K562 (cell line): ENCODE data around the gene MITF. TPM values are rescaled to one million over a fixed set of nuclear protein-coding genes. Genes with fewer than 3 reads are reported as not detected.

Experiments
- AFF1 ChIP-seq, 2 experiments: fragments of 450-650 bp; IDR thresholded peaks; 2 replicates each; pipeline ENCODE4 v1.6.1; 2018; ENCODE audit warnings: mild to moderate bottlenecking in 2 of 2, low read depth in 1 of 2; ENCODE audit not compliant: partially characterized antibody in 2 of 2
- HNRNPK ChIP-seq: fragments of 200-400 bp; formaldehyde crosslinking; IDR thresholded peaks from one replicate; pipeline ENCODE4 v1.6.1; 2018; ENCODE audit warnings: mild to moderate bottlenecking, low read depth, low read length; ENCODE audit not compliant: poor library complexity, severe bottlenecking
- HNRNPL ChIP-seq: fragments of 200-400 bp; formaldehyde crosslinking; IDR thresholded peaks from 2 replicates; pipeline ENCODE4 v1.6.1; 2017; ENCODE audit warnings: low read depth, mild to moderate bottlenecking, low read length
- IRF9 ChIP-seq: fragments of 450-650 bp; IDR thresholded peaks from 2 replicates; pipeline ENCODE4 v1.6.1; 2016; ENCODE audit warnings: missing biosample characterization, missing genetic modification characterization
- KAT8 ChIP-seq: fragments of 450-650 bp; IDR thresholded peaks from 2 replicates; pipeline ENCODE4 v1.6.1; 2016; ENCODE audit warnings: low read depth, mild to moderate bottlenecking
- NKRF ChIP-seq: fragments of 450-650 bp; IDR thresholded peaks from 2 replicates; pipeline ENCODE4 v1.6.1; 2016; ENCODE audit warnings: borderline replicate concordance
- SMARCA4 ChIP-seq: fragments of 450-650 bp; IDR thresholded peaks from 2 replicates; pipeline ENCODE4 v1.6.1; 2016
- TBP ChIP-seq: optimal IDR thresholded peaks from 2 replicates; pipeline ENCODE3; 2011; ENCODE audit warnings: low read depth, low read length, improper control_type of control experiment
- TCF7 ChIP-seq: sonication (generic); IDR thresholded peaks from 2 replicates; pipeline ENCODE4 v1.6.1; 2016; ENCODE audit warnings: antibody characterized with exemption, borderline replicate concordance
- VEZF1 ChIP-seq: fragments of 200-800 bp; sonication (Bioruptor generic); IDR thresholded peaks from 2 replicates; pipeline ENCODE4 v1.6.1; 2017; ENCODE audit warnings: missing genetic modification characterization, missing compliant biosample characterization
- XRCC3 ChIP-seq: fragments of 450-650 bp; IDR thresholded peaks from 2 replicates; pipeline ENCODE4 v1.6.1; 2017; ENCODE audit warnings: mild to moderate bottlenecking, moderate library complexity
- ZBTB11 ChIP-seq, 3 experiments: fragments of 200-800 bp in 1 of 3; fragments of 250-450 bp in 1 of 3; fragments of 450-650 bp in 1 of 3; sonication (Bioruptor Pico) in 1 of 3; sonication (Bioruptor generic) in 1 of 3; formaldehyde crosslinking in 1 of 3; IDR thresholded peaks; 2 replicates each; pipeline versions ENCODE4 v1.6.1 to v1.8.0; 2016 to 2022; ENCODE audit warnings: mild to moderate bottlenecking in 2 of 3, missing genetic modification characterization in 2 of 3, missing compliant biosample characterization in 1 of 3, moderate library complexity in 1 of 3
- ZFX ChIP-seq: sonication (generic); formaldehyde crosslinking; IDR thresholded peaks from 2 replicates; pipeline ENCODE4 v1.8.0; 2022; ENCODE audit warnings: mild to moderate bottlenecking, missing genetic modification reagents, moderate library complexity
- polyA plus RNA-seq, 8 experiments: library from polyadenylated mRNA; depleted of rRNA in 4 of 8; stranded (reverse) in 5 of 8; unstranded in 3 of 8; fragments of >200 nt; fragmentation: Nextera tagmentation in 2 of 8; fragmentation: Illumina TruSeq in 1 of 8; extraction: Ambion mirVana in 2 of 8; extraction: Trizol in 1 of 8; gene quantifications; 2 replicates each; pipeline versions ENCODE4 v1.2.1 to v1.2.3, GENCODE V29; 2011 to 2014; ENCODE audit warnings: inconsistent platforms in 1 of 8, missing spikeins in 1 of 8
- total RNA-seq, 7 experiments: library from RNA; depleted of rRNA in 6 of 7; stranded (reverse); fragments of >200 nt in 6 of 7; fragmentation: Illumina TruSeq in 2 of 7; extraction: Trizol in 2 of 7; gene quantifications; 2 replicates each; pipeline versions ENCODE4 v1.2.1 to v1.2.3, GENCODE V29; 2011 to 2021; ENCODE audit warnings: low replicate concordance in 1 of 7

Gene MITF
- total and polyA plus RNA-seq, 9 of the 15 experiments (the other 6 are each of a cell fraction or from before 2014, with no cell fraction given), result 5.6 to 14.9 (median 11.1) TPM

- TF ChIP-seq KAT8 (no peak), ZBTB11 (CRISPR knock-in tag; IDR thresholded peaks at IDR 0.05) (peak in 1 of 3 experiments; percentile 73; a peak in 2 of 6 replicates), XRCC3 (no peak), HNRNPK (no peak), SMARCA4 (no peak), HNRNPL (no peak), IRF9 (no peak), TCF7 (no peak), VEZF1 (peak; percentile 97), NKRF (peak; percentile 10; the same call in 1 of the 2 replicates), ZFX (peak; percentile 70), TBP (peak; percentile 33), AFF1 (IDR thresholded peaks at IDR 0.05; ENCODE audit: low read depth in 1 of 2, partially characterized antibody in 2 of 2) (peak in 1 of 2 experiments; percentile 97)
Measured at GRCh38 chr3:69739204-69740102, at the start of gene MITF (continued).
